Mesodermal cell (in vitro differentiated cells): ENCODE results near the gene RNF7.

Source experiments
- H3K27ac ChIP-seq: 2 replicates; pipeline ENCODE4 v1.7.0; 2013; ENCODE audit warnings: mild to moderate bottlenecking, low read depth, low read length, moderate library complexity; ENCODE audit not compliant: severe bottlenecking
- H3K36me3 ChIP-seq: 2 replicates; pipeline ENCODE4 v1.7.1; 2013; ENCODE audit warnings: mild to moderate bottlenecking, low read length, moderate library complexity; ENCODE audit not compliant: control insufficient read depth, insufficient read depth
- H3K4me1 ChIP-seq: one replicate; pipeline ENCODE4 v1.7.1; 2013; ENCODE audit warnings: mild to moderate bottlenecking, low read length; ENCODE audit not compliant: insufficient read depth, control insufficient read depth, poor library complexity, severe bottlenecking
- H3K4me3 ChIP-seq: 2 replicates; pipeline ENCODE4 v1.7.0; 2013; ENCODE audit warnings: low read length, control low read depth, mild to moderate bottlenecking; ENCODE audit not compliant: insufficient read depth, poor library complexity, severe bottlenecking; ENCODE audit errors: extremely low read depth
- H3K9me3 ChIP-seq: 2 replicates; pipeline ENCODE4 v1.7.1; 2013; ENCODE audit warnings: mild to moderate bottlenecking, low read length, moderate library complexity; ENCODE audit not compliant: control insufficient read depth
- WGBS, 2 experiments: methylation state at CpG; one replicate each; pipeline ENCODE4 v1.1.5; 2013; ENCODE audit warnings: missing lambda C conversion rate in 2 of 2; ENCODE audit not compliant: insufficient coverage in 2 of 2; 5-methylcytosine and 5-hydroxymethylcytosine counted together

The RNF7 gene

DNA sequence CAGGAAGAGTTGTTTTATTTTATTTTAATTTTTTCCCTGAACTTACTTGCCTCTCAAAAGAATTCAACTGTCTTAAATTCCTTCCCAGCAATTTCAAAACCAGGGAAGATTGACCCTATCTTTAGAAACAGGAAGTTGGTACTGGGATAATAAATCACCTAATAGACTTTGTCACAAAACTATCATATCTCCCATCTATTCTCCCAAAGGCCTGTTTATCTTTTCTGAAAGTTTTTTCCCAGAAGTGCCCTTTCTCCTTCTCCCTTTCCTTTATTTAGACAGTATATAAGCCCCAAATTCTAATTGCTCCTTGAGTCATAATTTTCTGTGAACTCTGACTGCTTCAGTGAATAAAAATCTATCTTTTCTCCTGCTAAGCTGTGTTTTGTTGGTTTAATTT, 2.9 kb upstream of the RNF7 start:
- Histone ChIP-seq H3K4me3 (no peak overlapping the region), H3K27ac (no peak overlapping the region), H3K36me3 (no peaks in the 10 kb centered on the region), H3K9me3 (no peaks in the 10 kb centered on the region), H3K4me1 (no peaks in the 10 kb centered on the region)

DNA sequence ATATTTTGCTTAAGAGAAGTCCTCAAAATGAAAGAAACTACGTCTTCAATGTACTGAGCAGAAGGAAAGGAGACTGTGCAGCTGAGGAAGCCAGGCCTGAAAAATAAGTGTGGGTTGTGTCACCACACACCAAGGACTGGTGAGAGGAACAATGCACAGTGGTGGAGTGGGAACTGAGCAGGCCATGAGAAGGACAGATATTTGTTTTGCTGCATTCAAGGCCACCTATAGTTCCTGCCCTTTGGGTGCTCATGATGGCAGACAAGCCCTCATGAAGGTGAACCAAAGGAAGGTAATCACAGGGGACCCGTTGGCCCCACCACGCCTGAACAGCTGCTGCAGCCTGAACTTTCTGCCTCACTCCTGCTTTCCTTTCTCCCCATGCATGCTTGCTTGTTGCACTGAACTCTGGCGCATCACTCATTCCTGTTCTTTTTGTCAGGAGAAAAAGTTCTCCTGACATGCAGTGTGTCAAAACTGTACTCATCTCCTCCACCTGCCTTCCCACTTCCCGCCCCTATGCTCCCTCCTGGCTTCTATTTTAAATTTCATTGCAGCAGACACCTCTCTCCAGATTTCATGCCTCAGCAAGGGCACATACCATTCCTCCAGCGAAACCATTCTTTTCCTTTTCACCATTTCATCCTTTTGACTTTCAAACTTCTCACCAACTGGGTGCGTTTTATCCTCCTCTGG, 2.2 kb upstream of the RNF7 start:
- no peak overlapping the region for H3K4me3 ChIP-seq
- H3K4me1 ChIP-seq, result peaks cover 4% of the 10 kb centered on the region
- H3K36me3 ChIP-seq, result peaks cover 5% of the 10 kb centered on the region
- H3K9me3 ChIP-seq, result no peaks in the 10 kb centered on the region
- no peak overlapping the region for H3K27ac ChIP-seq
- WGBS, 2 experiments, result 91 to 93% methylated on average over 5 to 7 of the region's 7 CpGs

DNA sequence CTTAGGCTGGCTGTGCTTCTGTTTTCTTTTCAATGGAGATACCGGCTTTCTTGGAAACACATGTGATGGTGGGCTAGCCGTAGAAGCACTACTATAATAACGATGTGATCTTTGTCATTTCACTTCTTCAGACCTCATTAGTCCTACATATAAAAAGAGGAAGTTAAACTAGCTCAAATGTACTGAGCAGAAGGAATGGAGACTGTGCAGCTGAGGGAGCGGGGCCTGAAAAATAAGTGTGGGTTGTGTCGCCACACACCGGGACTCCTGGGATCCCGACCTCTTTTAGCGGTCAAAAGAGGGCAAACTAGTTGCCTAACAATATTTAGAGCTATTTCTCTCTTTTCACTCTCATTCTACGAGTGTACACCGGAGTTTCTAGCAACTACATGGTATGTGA, 1.0 kb upstream of the RNF7 start:
- 93 to 95% methylated on average over 4 of the region's 10 CpGs for whole genome bisulfite sequencing, 2 experiments
- peaks cover 11% of the 10 kb centered on the region for H3K36me3 ChIP-seq
- no peak overlapping the region for H3K27ac ChIP-seq
- peaks cover 8% of the 10 kb centered on the region for H3K4me1 ChIP-seq
- H3K4me3 ChIP-seq, result no peak overlapping the region
- H3K9me3 ChIP-seq, result no peaks in the 10 kb centered on the region

DNA sequence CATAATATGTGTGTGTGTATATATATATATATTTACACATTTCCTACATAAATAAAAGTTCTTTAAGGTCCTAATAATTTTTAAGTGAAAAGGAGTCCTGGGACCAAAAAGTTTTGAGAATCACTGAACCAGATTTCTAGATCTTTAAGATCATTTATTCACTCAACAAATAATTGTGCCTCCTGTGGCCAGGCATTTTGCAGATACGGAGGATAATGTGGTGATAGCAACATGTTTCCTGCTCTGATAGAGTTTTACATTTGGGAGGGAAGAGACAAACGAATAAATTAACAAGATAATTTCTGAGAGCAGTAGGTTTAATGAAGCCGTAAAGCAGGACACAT, 448 bp upstream of the RNF7 start:
- Histone ChIP-seq H3K27ac (no peak overlapping the region), H3K36me3 (peaks cover 14% of the 10 kb centered on the region), H3K4me1 (peaks cover 8% of the 10 kb centered on the region), H3K4me3 (no peak overlapping the region), H3K9me3 (no peaks in the 10 kb centered on the region)
- WGBS, 2 experiments, result 0 to 2% methylated on average over 2 to 3 of the region's 3 CpGs

DNA sequence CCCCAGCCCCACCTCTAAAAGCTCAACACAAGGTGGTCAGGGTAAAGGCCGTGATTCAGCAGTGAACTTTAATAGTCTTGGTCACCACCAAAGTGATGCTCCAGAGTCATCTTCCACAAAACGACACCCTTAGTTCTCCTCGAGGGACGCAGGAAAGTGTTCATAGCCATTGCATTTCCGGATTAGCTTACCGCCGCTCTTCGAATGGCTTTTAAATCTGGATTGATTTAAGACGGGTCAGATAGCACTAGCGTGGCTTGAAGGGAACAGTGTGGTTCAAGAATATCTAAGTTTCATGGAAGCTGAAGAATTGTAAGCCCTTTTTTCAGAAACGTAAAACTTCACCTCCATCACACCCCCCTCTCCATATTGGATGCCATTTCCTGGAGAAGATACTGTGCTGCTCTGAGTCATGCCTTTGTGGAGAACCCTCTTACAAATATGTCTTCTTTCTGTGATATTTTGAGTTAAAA, 829 bp downstream of the RNF7 start:
- 0% methylated on average over 5 to 8 of the region's 11 CpGs for WGBS, 2 experiments
- Histone ChIP-seq H3K4me1 (peaks cover 8% of the 10 kb centered on the region), H3K4me3 (peak overlapping the region; percentile 95), H3K27ac (peak overlapping the region; percentile 91), H3K36me3 (peaks cover 20% of the 10 kb centered on the region), H3K9me3 (no peaks in the 10 kb centered on the region)

DNA sequence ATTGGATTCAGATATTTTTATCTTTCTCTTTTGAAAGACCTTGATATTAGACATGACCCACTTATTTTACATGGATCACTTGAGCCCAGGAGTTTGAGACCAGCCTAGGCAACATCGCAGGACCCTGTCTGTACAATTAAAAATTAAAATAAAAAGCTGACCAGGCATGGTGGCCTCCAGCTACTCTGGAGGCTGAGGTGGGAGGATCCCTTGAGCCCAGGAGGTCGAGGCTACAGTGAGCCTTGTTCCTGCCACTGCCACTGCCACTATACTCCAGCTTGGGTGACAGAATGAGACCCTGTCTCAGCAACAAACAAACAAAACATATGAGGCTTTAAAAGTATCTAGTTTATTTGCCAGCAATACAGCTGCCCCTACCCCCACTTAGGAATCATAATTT, 1.6 kb downstream of the RNF7 start:
- WGBS, 2 experiments, result 83 to 100% methylated on average over 1 of the region's 2 CpGs
- Histone ChIP-seq H3K4me1 (peaks cover 8% of the 10 kb centered on the region), H3K36me3 (peaks cover 28% of the 10 kb centered on the region), H3K4me3 (peak overlapping the region; percentile 95), H3K9me3 (no peaks in the 10 kb centered on the region), H3K27ac (no peak overlapping the region)

DNA sequence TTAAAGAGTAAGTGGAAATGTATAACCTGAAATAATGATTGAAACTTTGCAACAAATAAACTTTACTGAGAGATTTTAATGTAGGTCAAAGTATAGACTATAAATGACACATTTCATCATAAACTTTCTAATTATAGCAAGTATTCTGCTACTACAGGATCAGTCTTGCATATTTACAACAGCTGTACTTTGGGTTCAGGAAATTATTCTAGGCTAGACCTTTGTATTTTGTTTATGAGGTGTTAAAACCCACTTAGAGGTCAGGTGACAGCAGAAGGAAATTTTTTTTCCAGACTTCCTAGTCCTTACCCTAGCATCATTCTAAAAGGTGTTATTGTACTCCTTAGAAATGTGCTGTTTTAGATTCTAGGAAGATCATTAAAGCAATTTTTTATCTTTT, 2.3 kb downstream of the RNF7 start:
- no peak overlapping the region for H3K4me3 ChIP-seq
- peaks cover 8% of the 10 kb centered on the region for H3K4me1 ChIP-seq
- no peaks in the 10 kb centered on the region for H3K9me3 ChIP-seq
- no peak overlapping the region for H3K27ac ChIP-seq
- peaks cover 33% of the 10 kb centered on the region for H3K36me3 ChIP-seq

DNA sequence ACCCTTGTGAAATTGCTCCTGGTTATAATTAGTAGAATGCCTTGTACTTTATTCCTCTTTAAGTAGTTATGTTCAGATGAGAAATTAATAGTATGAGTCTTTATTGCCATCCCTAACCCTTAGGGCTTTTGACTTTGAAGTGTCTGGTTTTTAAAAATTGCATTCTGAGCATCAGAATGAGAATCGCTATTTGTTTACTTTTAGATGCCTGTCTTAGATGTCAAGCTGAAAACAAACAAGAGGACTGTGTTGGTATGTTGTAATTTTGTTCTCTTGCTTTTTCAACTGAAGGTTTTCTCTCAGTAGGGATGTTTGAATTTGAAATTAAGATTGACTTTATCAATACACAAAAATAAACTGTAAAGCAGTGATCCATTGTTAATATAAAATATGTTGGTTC, 5.2 kb downstream of the RNF7 start:
- Histone ChIP-seq H3K9me3 (no peaks in the 10 kb centered on the region), H3K27ac (no peak overlapping the region), H3K4me3 (no peak overlapping the region), H3K4me1 (peaks cover 8% of the 10 kb centered on the region), H3K36me3 (peaks cover 55% of the 10 kb centered on the region)
- no CpG with 5 or more reads among the region's 1 CpG for WGBS, 2 experiments

DNA sequence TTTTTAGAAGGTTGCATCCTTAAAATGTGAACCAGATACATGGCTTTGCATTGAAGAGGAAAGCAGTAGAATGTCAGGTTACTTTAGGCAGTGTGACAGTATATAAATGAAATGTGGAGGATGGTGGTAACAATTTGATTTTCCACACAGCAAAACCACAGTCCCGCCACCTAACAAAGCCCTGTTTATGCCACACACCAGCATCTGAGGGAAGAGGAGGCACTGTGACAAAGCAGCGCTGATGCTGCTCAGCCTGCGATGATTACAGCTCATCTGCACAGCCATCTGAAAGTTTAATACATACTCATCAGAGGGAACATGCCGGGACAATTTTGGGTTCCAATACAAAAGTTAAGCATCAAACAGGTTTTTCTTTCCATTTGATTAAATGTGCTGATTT, 8.9 kb downstream of the RNF7 start:
- 80 to 100% methylated on average over 1 to 3 of the region's 4 CpGs for WGBS, 2 experiments
- Histone ChIP-seq H3K36me3 (peaks cover 57% of the 10 kb centered on the region), H3K4me1 (no peaks in the 10 kb centered on the region), H3K4me3 (no peak overlapping the region), H3K9me3 (no peaks in the 10 kb centered on the region), H3K27ac (no peak overlapping the region)

DNA sequence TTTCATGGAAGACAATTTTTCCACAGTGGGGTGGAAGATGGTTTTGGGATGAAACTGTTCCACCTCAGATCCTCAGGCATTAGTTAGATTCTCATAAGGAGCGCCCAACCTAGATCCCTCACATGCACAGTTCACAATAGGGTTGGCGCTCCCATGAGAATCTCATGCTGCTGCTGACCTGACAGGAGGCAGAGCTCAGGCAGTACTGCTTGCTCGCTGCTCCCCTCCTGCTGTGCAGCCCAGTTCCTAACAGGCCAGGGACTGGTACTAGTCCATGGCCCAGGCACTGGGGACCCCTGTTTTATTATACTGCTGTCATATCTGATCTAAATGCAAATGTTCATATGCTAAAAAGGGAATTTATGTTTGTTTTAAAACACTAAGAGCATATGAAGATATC, 15.3 kb downstream of the RNF7 start:
- no peaks in the 10 kb centered on the region for H3K9me3 ChIP-seq
- H3K36me3 ChIP-seq, result peaks cover 13% of the 10 kb centered on the region
- H3K4me3 ChIP-seq, result no peak overlapping the region
- no peaks in the 10 kb centered on the region for H3K4me1 ChIP-seq
- 69 to 77% methylated on average over 2 of the region's 3 CpGs for WGBS, 2 experiments
- H3K27ac ChIP-seq, result no peak overlapping the region

DNA sequence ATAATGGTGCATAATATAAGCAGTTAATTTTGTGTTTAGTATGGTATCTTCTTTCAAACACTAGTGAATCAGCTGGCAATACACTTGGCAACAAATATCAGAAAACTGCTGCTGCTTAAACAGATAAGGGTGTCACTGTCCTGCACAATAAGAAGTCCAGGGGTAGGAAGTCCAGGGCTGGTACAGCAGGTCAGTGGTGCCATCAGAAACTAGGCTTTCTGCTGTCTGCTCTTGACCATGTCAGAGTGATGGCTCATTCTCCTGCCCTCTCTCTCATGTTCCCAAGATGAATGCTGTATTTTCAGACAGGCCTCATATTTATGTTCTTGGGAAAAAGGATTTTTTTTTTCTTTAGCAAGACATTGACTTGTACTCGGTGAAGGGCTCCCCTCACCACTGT, 15.9 kb downstream of the RNF7 start:
- peaks cover 9% of the 10 kb centered on the region for H3K36me3 ChIP-seq
- H3K4me1 ChIP-seq, result no peaks in the 10 kb centered on the region
- no CpG with 5 or more reads among the region's 1 CpG for WGBS, 2 experiments
- no peak overlapping the region for H3K4me3 ChIP-seq
- H3K9me3 ChIP-seq, result no peaks in the 10 kb centered on the region
- H3K27ac ChIP-seq, result no peak overlapping the region
